Hepatocyte (in vitro differentiated cells): ENCODE data around the gene ZNF101. TPM values are rescaled to one million over a fixed set of nuclear protein-coding genes. Genes with fewer than 3 reads are reported as not detected.

ENCODE experiments used
- DNase-seq: peaks from one replicate; pipeline ENCODE4 v3.0.0-alpha.2; 2016; ENCODE audit warnings: low spot score
- H2AFZ ChIP-seq: fragments of 200-600 bp; sonication (generic); 2 replicates; pipeline ENCODE4 v1.6.0; 2016; ENCODE audit warnings: antibody characterized with exemption, mild to moderate bottlenecking
- H3K27ac ChIP-seq: fragments of 200-600 bp; sonication (generic); 2 replicates; pipeline ENCODE4 v1.5.1; 2016; ENCODE audit warnings: mild to moderate bottlenecking
- H3K27me3 ChIP-seq: fragments of 200-600 bp; sonication (generic); 2 replicates; pipeline ENCODE4 v1.6.1; 2016
- H3K36me3 ChIP-seq: fragments of 200-600 bp; sonication (generic); replicated peaks from 2 replicates; pipeline ENCODE4 v1.5.1; 2016; ENCODE audit warnings: low read depth; ENCODE audit not compliant: insufficient read depth
- H3K4me1 ChIP-seq: fragments of 200-600 bp; sonication (generic); 2 replicates; pipeline ENCODE4 v1.5.1; 2016; ENCODE audit warnings: mild to moderate bottlenecking, moderate library complexity; ENCODE audit not compliant: insufficient read depth
- H3K4me2 ChIP-seq: fragments of 200-600 bp; sonication (generic); 2 replicates; pipeline ENCODE4 v1.6.0; 2016
- H3K4me3 ChIP-seq: fragments of 200-600 bp; sonication (generic); 2 replicates; pipeline ENCODE4 v1.5.1; 2016; ENCODE audit warnings: mild to moderate bottlenecking
- H3K79me2 ChIP-seq: fragments of 200-600 bp; sonication (generic); 2 replicates; pipeline ENCODE4 v1.6.0; 2017; ENCODE audit warnings: mild to moderate bottlenecking
- H3K9me2 ChIP-seq: fragments of 200-600 bp; sonication (generic); replicated peaks from 2 replicates; pipeline ENCODE4 v1.6.0; 2017; ENCODE audit warnings: mild to moderate bottlenecking; ENCODE audit not compliant: insufficient read depth
- H3K9me3 ChIP-seq: fragments of 200-600 bp; sonication (generic); 2 replicates; pipeline ENCODE4 v1.5.1; 2016; ENCODE audit warnings: low read depth, mild to moderate bottlenecking
- H4K20me1 ChIP-seq: fragments of 200-600 bp; sonication (generic); 2 replicates; pipeline ENCODE4 v1.6.0; 2016; ENCODE audit warnings: mild to moderate bottlenecking; ENCODE audit not compliant: insufficient read depth, poor library complexity, severe bottlenecking
- CTCF ChIP-seq: fragments of 200-600 bp; sonication (generic); IDR thresholded peaks from 2 replicates; pipeline ENCODE4 v1.5.1; 2016; ENCODE audit warnings: antibody characterized with exemption, mild to moderate bottlenecking; ENCODE audit not compliant: poor library complexity
- EZH2 ChIP-seq: fragments of 200-600 bp; sonication (generic); IDR thresholded peaks from 2 replicates; pipeline ENCODE4 v1.6.1; 2016; ENCODE audit warnings: antibody characterized with exemption, mild to moderate bottlenecking, borderline replicate concordance
- EZH2phosphoT487 ChIP-seq: fragments of 200-600 bp; sonication (generic); IDR thresholded peaks from one replicate; pipeline ENCODE4 v1.6.1; 2018; ENCODE audit warnings: antibody characterized with exemption, mild to moderate bottlenecking, low read depth, moderate library complexity; ENCODE audit not compliant: unreplicated experiment, severe bottlenecking
- WGBS: methylation state at CpG from one replicate; pipeline ENCODE4 v1.1.6; 2016; ENCODE audit warnings: low lambda C conversion rate; ENCODE audit errors: missing lambda C conversion rate; 5-methylcytosine and 5-hydroxymethylcytosine counted together
- polyA plus RNA-seq: library from polyadenylated mRNA; unstranded; fragments of >200 nt; fragmentation: Nextera tagmentation; extraction: Ambion mirVana; gene quantifications from 2 replicates; pipeline ENCODE4 v1.2.1, GENCODE V29; 2016
- total RNA-seq: library from RNA; depleted of rRNA; stranded (reverse); fragments of >200 nt; gene quantifications from 2 replicates; pipeline ENCODE4 v1.2.3, GENCODE V29; 2014

Gene ZNF101
- total and polyA plus RNA-seq, 2 experiments from 2014 or later, result 3.6 to 5.9 TPM

- H3K9me3 ChIP-seq, result no peaks in the 10 kb centered on the region
- H3K9me2 ChIP-seq, result no peaks in the 10 kb centered on the region
- no peak overlapping the region for H2AFZ ChIP-seq
- peaks cover 12% of the 10 kb centered on the region for H3K79me2 ChIP-seq
- no peaks in the 10 kb centered on the region for H3K4me1 ChIP-seq
- no peak overlapping the region for H3K4me2 ChIP-seq
- no peaks in the 10 kb centered on the region for H3K36me3 ChIP-seq
- no peak for DNase-seq
- no peaks in the 10 kb centered on the region for H4K20me1 ChIP-seq
- H3K27me3 ChIP-seq, result no peaks in the 10 kb centered on the region
- WGBS, result 98% methylated on average over 27 of the region's 27 CpGs
- H3K4me3 ChIP-seq, result no peak overlapping the region
- TF ChIP-seq EZH2 (no peak), EZH2phosphoT487 (no peak), CTCF (no peak)
- no peak overlapping the region for H3K27ac ChIP-seq
Measured at GRCh38 chr19:19655641-19656343, 12.8 kb upstream of the ZNF101 start.

GRCh38 chr19:19656451-19657396 is 11.9 kb upstream of the ZNF101 start:
- no peak overlapping the region for H2AFZ ChIP-seq
- H3K4me3 ChIP-seq, result no peak overlapping the region
- no peaks in the 10 kb centered on the region for H3K9me3 ChIP-seq
- 96% methylated on average over 31 of the region's 33 CpGs for WGBS
- TF ChIP-seq CTCF (no peak), EZH2 (no peak), EZH2phosphoT487 (no peak)
- no peaks in the 10 kb centered on the region for H3K27me3 ChIP-seq
- no peaks in the 10 kb centered on the region for H3K4me1 ChIP-seq
- peaks cover 5% of the 10 kb centered on the region for H4K20me1 ChIP-seq
- DNase-seq, result no peak
- no peak overlapping the region for H3K4me2 ChIP-seq
- peaks cover 21% of the 10 kb centered on the region for H3K79me2 ChIP-seq
- no peak overlapping the region for H3K27ac ChIP-seq
- no peaks in the 10 kb centered on the region for H3K36me3 ChIP-seq
- H3K9me2 ChIP-seq, result no peaks in the 10 kb centered on the region

- Histone ChIP-seq H3K79me2 (peaks cover 28% of the 10 kb centered on the region), H4K20me1 (peaks cover 11% of the 10 kb centered on the region), H3K9me3 (no peaks in the 10 kb centered on the region), H3K4me3 (no peak overlapping the region), H3K27ac (no peak overlapping the region), H3K27me3 (no peaks in the 10 kb centered on the region), H3K9me2 (no peaks in the 10 kb centered on the region), H3K36me3 (no peaks in the 10 kb centered on the region), H3K4me2 (no peak overlapping the region), H2AFZ (no peak overlapping the region), H3K4me1 (peaks cover 6% of the 10 kb centered on the region)
- no peak for DNase-seq
- WGBS, result 91% methylated on average over 10 of the region's 10 CpGs
- TF ChIP-seq EZH2phosphoT487 (no peak), CTCF (no peak), EZH2 (no peak)
Measured at GRCh38 chr19:19657397-19657783, 11.2 kb upstream of the ZNF101 start.
